Mesendoderm (in vitro differentiated cells): ENCODE measurements around the gene SERTAD3.

Experiments used
- DNase-seq: peaks from one replicate; pipeline ENCODE4 v3.0.0; 2013
- H2AK5ac ChIP-seq: 2 replicates; pipeline ENCODE4 v1.6.1; 2013; ENCODE audit warnings: low read length, inconsistent platforms
- H2BK120ac ChIP-seq: 2 replicates; pipeline ENCODE4 v1.6.1; 2013; ENCODE audit warnings: low read depth, mild to moderate bottlenecking, low read length, moderate library complexity, mixed read lengths
- H2BK15ac ChIP-seq: replicated peaks from 2 replicates; pipeline ENCODE4 v1.6.1; 2013; ENCODE audit warnings: low read depth, mild to moderate bottlenecking, moderate library complexity
- H2BK5ac ChIP-seq: 2 replicates; pipeline ENCODE4 v1.6.1; 2013; ENCODE audit warnings: low read length, inconsistent platforms
- H3K18ac ChIP-seq: 2 replicates; pipeline ENCODE4 v1.6.1; 2013; ENCODE audit warnings: mild to moderate bottlenecking, low read length, mixed read lengths
- H3K23ac ChIP-seq: one replicate; pipeline ENCODE4 v1.6.1; 2013; ENCODE audit warnings: low read length
- H3K27ac ChIP-seq: 2 replicates; pipeline ENCODE4 v1.5.1; 2013; ENCODE audit warnings: low read depth, mild to moderate bottlenecking, inconsistent platforms, low read length, moderate library complexity
- H3K27me3 ChIP-seq: 2 replicates; pipeline ENCODE4 v1.6.1; 2013; ENCODE audit warnings: low read length, control low read depth, mild to moderate bottlenecking, inconsistent platforms; ENCODE audit not compliant: insufficient read depth, poor library complexity
- H3K36me3 ChIP-seq: 2 replicates; pipeline ENCODE4 v1.6.1; 2013; ENCODE audit warnings: low read length, inconsistent platforms; ENCODE audit not compliant: control insufficient read depth, insufficient read depth
- H3K4ac ChIP-seq: one replicate; pipeline ENCODE4 v1.6.1; 2013; ENCODE audit warnings: low read depth, mild to moderate bottlenecking, low read length, moderate library complexity
- H3K4me1 ChIP-seq: 2 replicates; pipeline ENCODE4 v1.6.1; 2013; ENCODE audit warnings: low read depth, low read length, inconsistent platforms; ENCODE audit not compliant: control insufficient read depth
- H3K4me2 ChIP-seq: 2 replicates; pipeline ENCODE4 v1.6.1; 2013; ENCODE audit warnings: low read length
- H3K4me3 ChIP-seq: 2 replicates; pipeline ENCODE4 v1.5.1; 2013; ENCODE audit warnings: mild to moderate bottlenecking, low read length
- H3K56ac ChIP-seq: one replicate; pipeline ENCODE4 v1.6.1; 2013; ENCODE audit warnings: low read length
- H3K79me1 ChIP-seq: 2 replicates; pipeline ENCODE4 v1.6.1; 2013; ENCODE audit warnings: low read length, inconsistent platforms
- H3K79me2 ChIP-seq: 2 replicates; pipeline ENCODE4 v1.6.1; 2013; ENCODE audit warnings: mild to moderate bottlenecking, low read length; ENCODE audit not compliant: control insufficient read depth, insufficient read depth
- H3K9ac ChIP-seq: 2 replicates; pipeline ENCODE4 v1.6.1; 2013; ENCODE audit warnings: low read length, inconsistent platforms
- H4K5ac ChIP-seq: one replicate; pipeline ENCODE4 v1.6.1; 2013; ENCODE audit warnings: low read length
- H4K8ac ChIP-seq: one replicate; pipeline ENCODE4 v1.6.1; 2013; ENCODE audit warnings: low read depth, mild to moderate bottlenecking, control low read depth, low read length, moderate library complexity
- WGBS: extraction: QIAGEN DNeasy Blood & Tissue Kit; methylation state at CpG from one replicate; pipeline ENCODE4 v1.1.7; 2013; ENCODE audit warnings: low lambda C conversion rate, missing lambda C conversion rate; ENCODE audit not compliant: insufficient coverage; ENCODE audit errors: extremely low coverage; 5-methylcytosine and 5-hydroxymethylcytosine counted together

The SERTAD3 gene

GRCh38 chr19:40425450-40426287, 18.5 kb downstream of the SERTAD3 start, which contains the start of gene SERTAD1:
TSS of gene SERTAD1 (minus strand) at chr19:40425992. CDS start at chr19:40423546, 2,446 bp downstream.
- Histone ChIP-seq H3K79me1 (peaks cover 2% of the 10 kb centered on the region), H3K4ac (peak within 1 kb of the TSS; percentile 92), H3K4me3 (peak within 1 kb of the TSS; percentile 60), H4K5ac (no peak within 1 kb of the TSS), H3K9ac (peak within 1 kb of the TSS; percentile 95), H3K27me3 (no peaks in the 10 kb centered on the region), H2BK120ac (no peak within 1 kb of the TSS), H3K4me1 (no peaks in the 10 kb centered on the region), H2BK15ac (no peak within 1 kb of the TSS), H3K23ac (no peak within 1 kb of the TSS), H4K8ac (no peak within 1 kb of the TSS), H3K79me2 (no peaks in the 10 kb centered on the region), H3K56ac (peak within 1 kb of the TSS; percentile 97), H2AK5ac (no peak within 1 kb of the TSS), H3K27ac (peak within 1 kb of the TSS; percentile 97), H3K4me2 (peak within 1 kb of the TSS; percentile 89), H2BK5ac (peak within 1 kb of the TSS; percentile 78), H3K36me3 (peaks cover 2% of the 10 kb centered on the region), H3K18ac (peak within 1 kb of the TSS; percentile 95)
- DNase-seq = peak; percentile 100
- WGBS = no CpG with 5 or more reads among the region's 75 CpGs

GRCh38 chr19:40424637-40425449, 19.3 kb downstream of the SERTAD3 start:
- Histone ChIP-seq H2BK15ac (no peak overlapping the region), H4K8ac (no peak overlapping the region), H3K23ac (no peak overlapping the region), H2BK5ac (peak overlapping the region; percentile 78), H3K9ac (peak overlapping the region; percentile 95), H3K4ac (peak overlapping the region; percentile 92), H3K56ac (peak overlapping the region; percentile 97), H3K27me3 (no peaks in the 10 kb centered on the region), H3K4me1 (no peaks in the 10 kb centered on the region), H3K4me3 (peak overlapping the region; percentile 60), H3K4me2 (peak overlapping the region; percentile 89), H3K27ac (peak overlapping the region; percentile 97), H4K5ac (no peak overlapping the region), H3K36me3 (peaks cover 2% of the 10 kb centered on the region), H3K79me2 (no peaks in the 10 kb centered on the region), H3K18ac (peak overlapping the region; percentile 95), H2AK5ac (no peak overlapping the region), H3K79me1 (peaks cover 2% of the 10 kb centered on the region), H2BK120ac (no peak overlapping the region)
- peak; percentile 67 for DNase-seq
- no CpG with 5 or more reads among the region's 28 CpGs for WGBS

DNA sequence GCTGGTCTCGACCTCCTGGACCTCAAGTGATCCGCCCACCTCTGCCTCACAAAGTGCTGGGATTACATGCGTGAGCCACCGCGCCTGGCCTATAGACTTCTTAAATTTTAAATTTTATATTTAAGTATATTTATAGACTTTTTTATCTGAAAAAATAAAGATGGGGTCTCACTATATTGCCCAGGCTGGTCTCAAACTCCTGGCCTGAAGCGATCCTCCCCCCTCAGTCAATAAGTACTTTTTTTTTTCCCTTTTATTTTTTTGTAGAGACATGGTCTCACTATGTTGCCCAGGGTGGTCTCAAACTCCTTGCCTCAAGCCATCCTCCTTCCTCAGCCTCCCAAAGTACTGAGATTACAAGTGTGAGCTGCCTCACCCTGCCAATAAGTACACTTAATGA, 20.2 kb downstream of the SERTAD3 start:
- Histone ChIP-seq H3K4me1 (no peaks in the 10 kb centered on the region), H2BK5ac (no peak overlapping the region), H3K79me2 (no peaks in the 10 kb centered on the region), H3K4me2 (no peak overlapping the region), H3K4ac (no peak overlapping the region), H3K4me3 (no peak overlapping the region), H3K18ac (no peak overlapping the region), H3K27ac (no peak overlapping the region), H3K36me3 (peaks cover 2% of the 10 kb centered on the region), H4K8ac (no peak overlapping the region), H3K27me3 (no peaks in the 10 kb centered on the region), H2AK5ac (no peak overlapping the region), H3K56ac (peak overlapping the region; percentile 49), H3K79me1 (peaks cover 2% of the 10 kb centered on the region), H4K5ac (no peak overlapping the region), H3K9ac (no peak overlapping the region), H2BK120ac (no peak overlapping the region), H2BK15ac (no peak overlapping the region), H3K23ac (no peak overlapping the region)
- WGBS = no CpG with 5 or more reads among the region's 6 CpGs
- DNase-seq = no peak

- Histone ChIP-seq H2BK120ac (no peak overlapping the region), H3K56ac (no peak overlapping the region), H3K4ac (no peak overlapping the region), H2AK5ac (no peak overlapping the region), H4K8ac (no peak overlapping the region), H3K23ac (no peak overlapping the region), H3K36me3 (peaks cover 2% of the 10 kb centered on the region), H3K4me3 (no peak overlapping the region), H3K9ac (no peak overlapping the region), H3K18ac (no peak overlapping the region), H2BK15ac (no peak overlapping the region), H3K79me1 (peaks cover 2% of the 10 kb centered on the region), H3K27ac (no peak overlapping the region), H3K4me1 (no peaks in the 10 kb centered on the region), H4K5ac (no peak overlapping the region), H2BK5ac (no peak overlapping the region), H3K79me2 (no peaks in the 10 kb centered on the region), H3K4me2 (no peak overlapping the region), H3K27me3 (no peaks in the 10 kb centered on the region)
- no peak for DNase-seq
- no CpG with 5 or more reads among the region's 31 CpGs for WGBS
Measured at GRCh38 chr19:40422748-40423566, 21.2 kb downstream of the SERTAD3 start.

GRCh38 chr19:40421993-40422747, 22.0 kb downstream of the SERTAD3 start:
- no peak for DNase-seq
- Histone ChIP-seq H4K8ac (no peak overlapping the region), H4K5ac (no peak overlapping the region), H3K23ac (no peak overlapping the region), H3K56ac (no peak overlapping the region), H3K79me2 (no peaks in the 10 kb centered on the region), H3K4me2 (no peak overlapping the region), H2BK120ac (no peak overlapping the region), H3K4me3 (no peak overlapping the region), H2AK5ac (no peak overlapping the region), H3K27ac (no peak overlapping the region), H3K18ac (no peak overlapping the region), H3K4me1 (no peaks in the 10 kb centered on the region), H2BK5ac (no peak overlapping the region), H2BK15ac (no peak overlapping the region), H3K36me3 (peaks cover 2% of the 10 kb centered on the region), H3K4ac (no peak overlapping the region), H3K27me3 (no peaks in the 10 kb centered on the region), H3K9ac (no peak overlapping the region), H3K79me1 (peaks cover 2% of the 10 kb centered on the region)
- WGBS = no CpG with 5 or more reads among the region's 16 CpGs
